HepG2 (cell line): ENCODE measurements around the gene DENND4B. TPM values are rescaled to one million over a fixed set of nuclear protein-coding genes. Genes with fewer than 3 reads are reported as not detected.

ENCODE experiments used
- HNRNPLL ChIP-seq: fragments of 200-400 bp; formaldehyde crosslinking; IDR thresholded peaks from 2 replicates; pipeline ENCODE4 v1.6.1; 2017; ENCODE audit warnings: mild to moderate bottlenecking, low read depth, low read length; ENCODE audit not compliant: poor library complexity, severe bottlenecking
- NCOR1 ChIP-seq: fragments of 200-600 bp; sonication (generic); IDR thresholded peaks from 2 replicates; pipeline ENCODE4 v1.7.0; 2017; ENCODE audit warnings: antibody characterized with exemption, low read length, borderline replicate concordance
- NONO ChIP-seq, 2 experiments: fragments of 450-650 bp in 1 of 2; sonication (generic) in 1 of 2; formaldehyde crosslinking in 1 of 2; IDR thresholded peaks in 1 of 2; conservative IDR thresholded peaks in 1 of 2; 2 replicates each; pipeline versions ENCODE4 v1.6.1 to v1.8.0; 2017 to 2022; ENCODE audit warnings: mild to moderate bottlenecking in 1 of 2, missing genetic modification reagents in 1 of 2, moderate library complexity in 1 of 2
- NR2F1 ChIP-seq, 2 experiments: fragments of 450-650 bp in 1 of 2; formaldehyde crosslinking in 1 of 2; IDR thresholded peaks; 2 replicates each; pipeline versions ENCODE4 v1.5.0 to v1.6.1; 2016 to 2020; ENCODE audit warnings: mild to moderate bottlenecking in 1 of 2, missing compliant biosample characterization in 1 of 2, missing genetic modification reagents in 1 of 2, moderate library complexity in 1 of 2
- POLR2AphosphoS5 ChIP-seq: IDR thresholded peaks from 2 replicates; pipeline ENCODE4 v1.6.1; 2012; ENCODE audit warnings: low read depth, low read length
- TGIF2 ChIP-seq: IDR thresholded peaks from 2 replicates; pipeline ENCODE4 v1.6.1; 2016; ENCODE audit warnings: control low read depth, missing compliant biosample characterization
- ZNF232 ChIP-seq: sonication (generic); formaldehyde crosslinking; IDR thresholded peaks from 2 replicates; pipeline ENCODE4 v1.4.0; 2020; ENCODE audit warnings: missing genetic modification reagents, borderline replicate concordance
- ZNF263 ChIP-seq: sonication (generic); formaldehyde crosslinking; IDR thresholded peaks from 2 replicates; pipeline ENCODE4 v1.4.0; 2020; ENCODE audit warnings: missing genetic modification reagents
- ZNF326 ChIP-seq: sonication (generic); formaldehyde crosslinking; IDR thresholded peaks from 2 replicates; pipeline ENCODE4 v1.4.0; 2020; ENCODE audit warnings: missing genetic modification reagents, borderline replicate concordance
- ZNF441 ChIP-seq: sonication (generic); formaldehyde crosslinking; IDR thresholded peaks from 2 replicates; pipeline ENCODE4 v1.7.0; 2021; ENCODE audit warnings: missing genetic modification reagents, borderline replicate concordance
- ZNF510 ChIP-seq: sonication (generic); formaldehyde crosslinking; IDR thresholded peaks from 2 replicates; pipeline ENCODE4 v1.4.0; 2020; ENCODE audit warnings: low read depth, mild to moderate bottlenecking, missing genetic modification reagents
- ZNF850 ChIP-seq: sonication (generic); formaldehyde crosslinking; conservative IDR thresholded peaks from 2 replicates; pipeline ENCODE4 v1.9.0; 2021; ENCODE audit warnings: mild to moderate bottlenecking, missing genetic modification reagents
- ZNF879 ChIP-seq: sonication (generic); formaldehyde crosslinking; IDR thresholded peaks from 2 replicates; pipeline ENCODE4 v1.8.1; 2023; ENCODE audit warnings: missing genetic modification reagents
- ZSCAN20 ChIP-seq: sonication (generic); formaldehyde crosslinking; IDR thresholded peaks from 2 replicates; pipeline ENCODE4 v1.4.0; 2020; ENCODE audit warnings: missing genetic modification reagents, mild to moderate bottlenecking, borderline replicate concordance
- polyA plus RNA-seq, 8 experiments: library from polyadenylated mRNA; depleted of rRNA in 3 of 8; stranded (reverse) in 7 of 8; unstranded in 1 of 8; fragments of >200 nt; fragmentation: Illumina TruSeq in 4 of 8; extraction: Trizol in 4 of 8; gene quantifications; 2 replicates each; pipeline versions ENCODE4 v1.2.1 to v1.2.3, GENCODE V29; 2011 to 2016; ENCODE audit warnings: low read depth in 4 of 8, missing spikeins in 1 of 8, mixed read lengths in 1 of 8; ENCODE audit not compliant: insufficient read depth in 1 of 8
- total RNA-seq, 5 experiments: library from RNA; depleted of rRNA; stranded (reverse); fragments of >200 nt; fragmentation: Illumina TruSeq; extraction: Trizol; gene quantifications; 2 replicates each; pipeline ENCODE4 v1.2.3, GENCODE V29; 2016; ENCODE audit warnings: low read depth in 1 of 5
- TF ChIP-seq, protein P1 (sequence below): sonication (generic); formaldehyde crosslinking; IDR thresholded peaks from 2 replicates; pipeline ENCODE4 v1.5.1; 2020; ENCODE audit warnings: missing genetic modification reagents, mild to moderate bottlenecking, borderline replicate concordance
- TF ChIP-seq, protein P2 (sequence below): sonication (generic); formaldehyde crosslinking; conservative IDR thresholded peaks from 2 replicates; pipeline ENCODE4 v1.5.0; 2020; ENCODE audit warnings: missing genetic modification reagents
- TF ChIP-seq, protein P3 (sequence below): IDR thresholded peaks from 2 replicates; pipeline ENCODE4 v1.4.0; 2020; ENCODE audit warnings: mild to moderate bottlenecking, missing genetic modification reagents
- TF ChIP-seq, protein P4 (sequence below): sonication (generic); formaldehyde crosslinking; IDR thresholded peaks from 2 replicates; pipeline ENCODE4 v1.4.0; 2020; ENCODE audit warnings: missing genetic modification reagents

DENND4B gene
- total and polyA plus RNA-seq, 2 of the 13 experiments (the other 11 are each of a cell fraction or from before 2014, with no cell fraction given), result 15.1 to 20.3 TPM

DNA sequence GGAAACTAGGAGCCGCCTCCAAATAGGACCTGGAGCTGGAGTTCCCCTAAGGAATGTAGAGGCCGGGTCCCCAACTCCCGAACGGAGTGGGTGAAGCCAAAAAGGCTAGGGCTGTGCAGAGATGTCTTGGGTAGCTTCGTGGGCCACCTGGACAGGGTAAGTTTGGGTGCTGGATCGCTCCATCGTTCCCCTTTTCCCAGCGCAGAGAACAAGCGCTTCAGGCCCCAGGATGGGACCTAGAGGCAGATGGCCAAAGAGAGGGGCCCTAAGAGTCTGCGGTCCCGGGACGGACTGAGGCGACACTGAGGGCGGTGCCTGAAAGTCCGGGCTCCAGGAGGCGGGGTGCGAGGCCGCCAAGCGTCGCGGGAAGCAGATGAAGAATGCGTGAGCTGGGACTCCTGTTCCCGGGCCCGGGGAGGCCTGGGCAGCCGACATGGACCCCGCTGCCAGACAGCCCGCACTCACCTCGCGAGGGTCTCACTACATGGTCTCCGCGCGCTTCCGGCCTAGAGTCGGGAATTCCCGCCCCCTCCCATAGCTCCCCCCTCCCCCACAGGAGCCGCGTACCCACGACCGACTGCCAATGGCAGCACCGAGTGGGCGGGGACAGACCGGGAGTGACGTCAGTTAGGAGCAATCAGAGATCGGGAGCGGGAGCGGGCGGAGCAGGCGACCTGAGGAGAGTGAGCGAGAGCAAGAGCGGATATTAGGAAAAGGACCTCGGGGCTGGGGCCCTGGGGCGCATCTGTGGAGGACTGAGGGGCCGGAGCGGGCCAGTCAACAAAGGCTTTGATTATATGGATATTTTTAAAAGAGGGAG lies 16.7 kb upstream of the DENND4B start, which contains the start of gene SLC39A1 (continued):
- TF ChIP-seq, protein P1, sequence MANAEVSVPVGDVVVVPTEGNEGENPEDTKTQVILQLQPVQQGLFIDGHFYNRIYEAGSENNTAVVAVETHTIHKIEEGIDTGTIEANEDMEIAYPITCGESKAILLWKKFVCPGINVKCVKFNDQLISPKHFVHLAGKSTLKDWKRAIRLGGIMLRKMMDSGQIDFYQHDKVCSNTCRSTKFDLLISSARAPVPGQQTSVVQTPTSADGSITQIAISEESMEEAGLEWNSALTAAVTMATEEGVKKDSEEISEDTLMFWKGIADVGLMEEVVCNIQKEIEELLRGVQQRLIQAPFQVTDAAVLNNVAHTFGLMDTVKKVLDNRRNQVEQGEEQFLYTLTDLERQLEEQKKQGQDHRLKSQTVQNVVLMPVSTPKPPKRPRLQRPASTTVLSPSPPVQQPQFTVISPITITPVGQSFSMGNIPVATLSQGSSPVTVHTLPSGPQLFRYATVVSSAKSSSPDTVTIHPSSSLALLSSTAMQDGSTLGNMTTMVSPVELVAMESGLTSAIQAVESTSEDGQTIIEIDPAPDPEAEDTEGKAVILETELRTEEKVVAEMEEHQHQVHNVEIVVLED, result no peak
- TF ChIP-seq HNRNPLL, result peak; percentile 30
- TF ChIP-seq POLR2AphosphoS5, result peak; percentile 73
- 0 out of 2 replicates have a peak, but pooled peaks have one; percentile 54 for TF ChIP-seq TGIF2 (CRISPR knock-in tag)
- TF ChIP-seq NONO (IDR thresholded peaks at IDR 0.05), result no peak
- TF ChIP-seq NONO (CRISPR knock-in tag; conservative IDR thresholded peaks at IDR 0.05), result peak; percentile 55
- TF ChIP-seq, protein P2, sequence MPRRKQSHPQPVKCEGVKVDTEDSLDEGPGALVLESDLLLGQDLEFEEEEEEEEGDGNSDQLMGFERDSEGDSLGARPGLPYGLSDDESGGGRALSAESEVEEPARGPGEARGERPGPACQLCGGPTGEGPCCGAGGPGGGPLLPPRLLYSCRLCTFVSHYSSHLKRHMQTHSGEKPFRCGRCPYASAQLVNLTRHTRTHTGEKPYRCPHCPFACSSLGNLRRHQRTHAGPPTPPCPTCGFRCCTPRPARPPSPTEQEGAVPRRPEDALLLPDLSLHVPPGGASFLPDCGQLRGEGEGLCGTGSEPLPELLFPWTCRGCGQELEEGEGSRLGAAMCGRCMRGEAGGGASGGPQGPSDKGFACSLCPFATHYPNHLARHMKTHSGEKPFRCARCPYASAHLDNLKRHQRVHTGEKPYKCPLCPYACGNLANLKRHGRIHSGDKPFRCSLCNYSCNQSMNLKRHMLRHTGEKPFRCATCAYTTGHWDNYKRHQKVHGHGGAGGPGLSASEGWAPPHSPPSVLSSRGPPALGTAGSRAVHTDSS (CRISPR knock-in tag), result no peak
- TF ChIP-seq ZNF510 (CRISPR knock-in tag), result 0 out of 2 replicates have a peak, but pooled peaks have one; percentile 76
- TF ChIP-seq ZNF441 (CRISPR knock-in tag), result peak; percentile 81; the same call in 1 of the 2 replicates
- TF ChIP-seq, protein P3, sequence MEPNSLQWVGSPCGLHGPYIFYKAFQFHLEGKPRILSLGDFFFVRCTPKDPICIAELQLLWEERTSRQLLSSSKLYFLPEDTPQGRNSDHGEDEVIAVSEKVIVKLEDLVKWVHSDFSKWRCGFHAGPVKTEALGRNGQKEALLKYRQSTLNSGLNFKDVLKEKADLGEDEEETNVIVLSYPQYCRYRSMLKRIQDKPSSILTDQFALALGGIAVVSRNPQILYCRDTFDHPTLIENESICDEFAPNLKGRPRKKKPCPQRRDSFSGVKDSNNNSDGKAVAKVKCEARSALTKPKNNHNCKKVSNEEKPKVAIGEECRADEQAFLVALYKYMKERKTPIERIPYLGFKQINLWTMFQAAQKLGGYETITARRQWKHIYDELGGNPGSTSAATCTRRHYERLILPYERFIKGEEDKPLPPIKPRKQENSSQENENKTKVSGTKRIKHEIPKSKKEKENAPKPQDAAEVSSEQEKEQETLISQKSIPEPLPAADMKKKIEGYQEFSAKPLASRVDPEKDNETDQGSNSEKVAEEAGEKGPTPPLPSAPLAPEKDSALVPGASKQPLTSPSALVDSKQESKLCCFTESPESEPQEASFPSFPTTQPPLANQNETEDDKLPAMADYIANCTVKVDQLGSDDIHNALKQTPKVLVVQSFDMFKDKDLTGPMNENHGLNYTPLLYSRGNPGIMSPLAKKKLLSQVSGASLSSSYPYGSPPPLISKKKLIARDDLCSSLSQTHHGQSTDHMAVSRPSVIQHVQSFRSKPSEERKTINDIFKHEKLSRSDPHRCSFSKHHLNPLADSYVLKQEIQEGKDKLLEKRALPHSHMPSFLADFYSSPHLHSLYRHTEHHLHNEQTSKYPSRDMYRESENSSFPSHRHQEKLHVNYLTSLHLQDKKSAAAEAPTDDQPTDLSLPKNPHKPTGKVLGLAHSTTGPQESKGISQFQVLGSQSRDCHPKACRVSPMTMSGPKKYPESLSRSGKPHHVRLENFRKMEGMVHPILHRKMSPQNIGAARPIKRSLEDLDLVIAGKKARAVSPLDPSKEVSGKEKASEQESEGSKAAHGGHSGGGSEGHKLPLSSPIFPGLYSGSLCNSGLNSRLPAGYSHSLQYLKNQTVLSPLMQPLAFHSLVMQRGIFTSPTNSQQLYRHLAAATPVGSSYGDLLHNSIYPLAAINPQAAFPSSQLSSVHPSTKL (CRISPR knock-in tag), result no peak
- TF ChIP-seq ZNF879, result no peak
- TF ChIP-seq NR2F1 (CRISPR knock-in tag; IDR thresholded peaks at IDR 0.05), result no peak
- peak; percentile 45 for TF ChIP-seq ZNF263 (CRISPR knock-in tag)
- peak; percentile 44; the same call in 1 of the 2 replicates for TF ChIP-seq ZSCAN20 (CRISPR knock-in tag)
- no peak for TF ChIP-seq ZNF850 (CRISPR knock-in tag)
- TF ChIP-seq ZNF232 (CRISPR knock-in tag), result peak; percentile 60; the same call in 1 of the 2 replicates
- TF ChIP-seq, protein P4, sequence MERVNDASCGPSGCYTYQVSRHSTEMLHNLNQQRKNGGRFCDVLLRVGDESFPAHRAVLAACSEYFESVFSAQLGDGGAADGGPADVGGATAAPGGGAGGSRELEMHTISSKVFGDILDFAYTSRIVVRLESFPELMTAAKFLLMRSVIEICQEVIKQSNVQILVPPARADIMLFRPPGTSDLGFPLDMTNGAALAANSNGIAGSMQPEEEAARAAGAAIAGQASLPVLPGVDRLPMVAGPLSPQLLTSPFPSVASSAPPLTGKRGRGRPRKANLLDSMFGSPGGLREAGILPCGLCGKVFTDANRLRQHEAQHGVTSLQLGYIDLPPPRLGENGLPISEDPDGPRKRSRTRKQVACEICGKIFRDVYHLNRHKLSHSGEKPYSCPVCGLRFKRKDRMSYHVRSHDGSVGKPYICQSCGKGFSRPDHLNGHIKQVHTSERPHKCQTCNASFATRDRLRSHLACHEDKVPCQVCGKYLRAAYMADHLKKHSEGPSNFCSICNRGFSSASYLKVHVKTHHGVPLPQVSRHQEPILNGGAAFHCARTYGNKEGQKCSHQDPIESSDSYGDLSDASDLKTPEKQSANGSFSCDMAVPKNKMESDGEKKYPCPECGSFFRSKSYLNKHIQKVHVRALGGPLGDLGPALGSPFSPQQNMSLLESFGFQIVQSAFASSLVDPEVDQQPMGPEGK (CRISPR knock-in tag), result peak; percentile 86
- no peak for TF ChIP-seq ZNF326 (CRISPR knock-in tag)
- 0 out of 2 replicates have a peak, but pooled peaks have one; percentile 15 for TF ChIP-seq NCOR1
